Measurements from ENCODE around the gene TRAPPC2L.

The TRAPPC2L gene

DNA sequence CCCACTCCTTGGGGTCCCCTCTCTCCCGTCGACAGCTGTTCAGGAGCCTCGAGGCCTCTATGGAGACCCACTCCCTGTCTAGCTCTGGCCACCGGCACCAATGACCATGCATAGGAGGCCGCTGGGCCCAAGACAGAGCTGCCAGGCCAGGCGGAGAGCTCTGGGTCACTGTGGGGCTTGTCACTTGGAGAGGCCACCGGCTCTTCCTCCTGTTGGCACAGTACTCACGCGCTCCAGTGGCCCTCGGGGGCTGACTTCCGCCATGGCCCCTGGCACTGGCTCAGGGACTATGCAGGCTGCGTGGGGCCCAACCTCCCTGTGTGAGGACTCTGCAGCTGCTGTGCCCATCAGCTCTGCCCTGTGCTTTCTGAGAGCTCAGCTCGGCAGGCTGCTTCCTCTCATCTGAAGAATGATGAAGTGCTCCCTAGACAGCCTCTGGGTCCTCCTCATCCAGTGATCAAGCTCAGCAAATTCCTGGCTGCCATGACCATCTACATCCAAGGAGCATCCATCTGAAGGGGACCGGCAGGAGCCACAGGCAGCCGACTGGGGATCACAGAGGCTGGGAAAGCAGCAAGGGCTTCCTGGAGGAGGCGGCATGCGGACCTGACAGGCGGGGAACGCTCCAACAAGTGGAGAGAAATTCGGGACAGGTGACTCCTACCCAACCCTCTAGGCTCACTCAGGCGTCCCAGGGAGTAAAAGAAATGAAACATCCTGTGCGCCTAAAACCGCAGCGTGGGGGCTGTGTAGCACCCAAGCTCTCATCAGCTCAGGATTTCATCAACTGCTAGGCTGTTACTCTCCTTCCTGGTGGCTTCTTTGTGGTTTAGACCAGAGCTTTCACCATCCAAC, 17.0 kb upstream of the TRAPPC2L start:
- DNase-seq: no peak

DNA sequence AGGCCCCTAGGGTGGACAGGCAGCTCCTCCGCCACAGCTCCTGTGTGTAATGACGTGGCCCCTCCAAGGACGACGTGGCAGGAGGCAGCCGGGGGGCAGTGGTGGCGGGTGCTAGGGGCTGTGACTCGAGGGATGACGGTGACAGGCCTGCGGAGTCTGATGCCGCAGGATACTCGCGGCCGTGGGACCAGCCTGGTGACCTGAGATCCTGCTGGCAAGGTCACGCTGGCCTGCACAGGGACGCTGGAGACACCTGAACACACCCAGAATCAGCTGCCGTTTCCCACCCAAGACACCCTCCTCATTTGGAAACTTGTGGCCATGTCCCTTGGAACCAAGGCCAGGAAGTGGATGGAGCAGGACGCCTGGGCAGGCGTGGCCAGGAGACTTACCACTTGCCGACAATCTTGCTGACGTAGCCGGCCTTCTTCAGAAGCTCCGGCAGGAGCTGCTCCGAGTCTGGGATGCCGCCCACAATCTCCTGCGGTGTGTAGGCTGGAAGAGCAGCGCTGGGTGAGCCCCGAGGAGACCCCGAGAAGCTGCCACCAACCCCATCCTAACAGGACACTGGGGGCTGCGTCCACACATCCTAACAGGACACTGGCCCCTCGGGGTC, 16.2 kb upstream of the TRAPPC2L start:
- no peak for DNase-seq

DNA sequence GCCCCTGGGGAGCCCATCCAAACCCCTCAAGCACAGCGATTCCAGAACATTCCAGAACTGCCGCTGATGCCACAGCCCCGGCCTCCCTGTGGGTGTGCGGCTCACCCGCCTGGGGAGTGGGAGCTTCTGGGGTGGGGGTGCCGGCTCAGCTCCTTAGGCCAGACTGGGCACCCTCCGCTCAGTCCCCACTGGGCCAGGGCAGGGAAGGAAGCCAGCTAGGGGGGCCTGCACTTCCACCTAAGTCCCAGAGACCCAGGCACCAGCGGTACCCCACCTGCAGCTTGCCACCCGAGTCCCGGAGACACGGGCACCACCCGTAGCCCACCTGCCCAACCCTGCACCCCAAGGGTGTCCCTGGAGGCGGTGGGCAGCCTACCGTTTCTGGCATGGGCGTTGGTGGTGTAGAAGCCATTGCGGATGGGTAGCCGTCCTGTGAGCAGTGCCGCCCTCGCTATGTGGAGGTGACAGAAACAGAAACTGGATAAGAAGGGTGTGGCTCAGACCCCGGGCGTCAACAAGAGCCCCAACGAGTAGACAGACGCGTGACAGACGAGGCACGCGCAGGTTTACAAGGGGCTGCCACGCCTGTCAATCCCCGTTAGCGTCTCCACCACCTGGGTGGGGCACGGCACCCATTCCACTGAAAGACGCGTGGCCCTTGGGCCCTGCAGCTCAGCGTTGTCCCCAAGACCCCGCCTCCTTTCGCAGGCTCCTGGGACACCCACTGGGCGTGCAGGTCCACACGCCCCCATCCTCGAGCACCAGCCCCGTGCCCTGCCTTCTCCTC, 15.2 kb upstream of the TRAPPC2L start:
- no peak for DNase-seq

DNA sequence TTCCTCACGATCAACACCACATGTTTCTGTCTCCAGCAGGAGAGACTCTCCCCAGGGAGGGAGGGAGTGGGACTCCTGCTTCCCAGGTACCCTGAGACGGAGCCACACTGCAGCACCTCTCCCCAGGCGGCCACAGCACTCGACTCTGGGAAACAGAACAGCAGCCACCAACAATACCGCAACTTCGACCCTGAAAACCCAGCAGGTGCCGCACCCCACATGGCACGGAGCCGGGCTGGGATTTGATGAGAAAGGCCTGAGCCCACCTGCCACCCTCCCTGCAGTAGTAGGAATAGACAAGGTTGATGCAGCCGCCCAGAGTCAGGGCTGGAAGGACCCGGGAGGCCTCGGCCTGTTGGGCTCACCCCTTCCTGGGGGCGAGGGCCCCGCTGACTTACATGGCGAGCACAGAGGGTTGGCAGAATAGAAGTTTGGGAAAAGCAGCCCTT, 14.6 kb upstream of the TRAPPC2L start:
- DNase-seq: no peak

DNA sequence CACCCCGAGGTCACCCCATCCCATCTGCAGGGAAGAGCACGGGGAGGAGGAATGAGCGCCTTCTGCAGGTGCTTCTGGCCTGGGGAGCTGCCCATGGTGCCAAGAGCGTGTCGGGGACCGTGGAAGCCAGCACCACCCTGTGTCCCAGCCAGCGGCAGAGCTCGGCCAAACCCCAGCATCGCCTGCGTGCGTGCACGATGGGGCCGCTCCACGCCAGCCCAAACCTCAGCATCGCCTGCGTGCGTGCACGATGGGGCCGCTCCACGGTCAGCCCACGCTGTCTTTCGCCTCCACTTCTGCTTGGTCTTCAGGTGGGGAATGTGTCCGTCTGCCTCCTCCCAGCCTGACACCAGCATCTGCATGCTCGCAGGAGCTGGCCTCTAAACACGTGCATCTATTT, 14.1 kb upstream of the TRAPPC2L start:
- no peak for DNase-seq

DNA sequence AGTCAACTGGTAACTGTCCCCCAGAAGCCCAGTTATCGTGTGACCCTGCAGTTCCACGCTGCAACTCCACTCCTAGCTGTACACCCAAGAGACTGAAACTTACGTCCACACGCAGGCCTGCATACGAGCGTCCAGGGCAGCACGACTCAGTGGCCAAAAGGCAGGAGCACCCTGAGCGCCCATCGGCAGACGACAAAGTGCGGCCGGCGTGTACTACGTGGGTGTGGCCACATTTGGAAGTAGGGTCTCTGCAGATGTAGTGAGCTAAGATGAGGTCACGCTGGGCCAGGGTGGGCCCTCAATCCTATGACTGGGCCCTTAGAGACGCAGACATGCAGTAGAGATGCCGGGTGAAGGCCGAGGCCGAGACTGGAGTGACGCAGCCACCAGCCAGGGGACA, 13.7 kb upstream of the TRAPPC2L start:
- DNase-seq: no peak

DNA sequence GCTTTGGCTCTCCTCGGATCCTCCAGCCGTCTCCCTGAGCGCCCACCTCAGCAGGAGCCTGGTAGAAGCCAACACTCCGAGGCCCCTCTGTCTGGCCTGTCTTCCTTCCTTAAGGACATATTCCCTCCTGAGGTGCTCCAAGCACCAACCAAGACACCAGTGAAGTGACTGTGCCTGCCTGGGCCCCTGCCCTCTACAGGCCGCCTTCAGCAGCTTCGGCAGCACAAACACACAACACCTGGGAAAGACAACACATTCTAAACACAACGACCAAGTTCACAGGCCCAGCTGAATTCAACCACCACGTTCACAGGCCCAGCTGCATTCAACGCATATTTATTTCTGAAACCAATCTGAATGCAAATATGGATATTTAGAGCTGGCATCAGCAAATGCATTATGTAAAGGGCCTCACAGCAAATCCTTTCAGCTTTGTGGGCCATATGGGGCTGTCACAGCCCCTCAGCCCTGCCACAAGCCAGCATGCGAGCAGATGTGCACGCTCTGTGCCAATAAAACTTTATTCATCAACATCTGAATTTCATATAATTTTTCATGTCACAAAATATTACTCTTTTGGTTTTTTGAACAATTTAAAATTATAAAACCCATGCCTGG, 12.4 kb upstream of the TRAPPC2L start:
- DNase-seq: no peak

DNA sequence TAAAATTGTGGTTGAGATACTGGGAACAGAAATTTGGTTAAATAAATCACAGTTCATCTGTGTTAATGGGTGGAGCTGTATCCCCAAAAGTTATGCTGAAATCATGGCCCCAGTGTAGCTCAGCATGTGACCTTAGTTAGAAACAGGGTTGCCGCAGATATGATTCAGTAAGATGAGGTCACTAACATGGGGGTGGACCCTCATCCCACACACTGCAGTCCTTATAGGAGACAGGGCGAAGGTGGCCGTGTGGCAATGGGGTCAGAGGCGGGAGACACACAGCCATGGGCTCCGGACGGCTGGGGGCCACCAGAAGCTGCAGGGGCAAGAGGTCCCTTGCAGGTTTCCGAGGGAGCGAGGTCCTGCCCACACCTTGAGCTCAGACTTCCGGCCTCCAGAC, 10.8 kb upstream of the TRAPPC2L start:
- DNase-seq: no peak

DNA sequence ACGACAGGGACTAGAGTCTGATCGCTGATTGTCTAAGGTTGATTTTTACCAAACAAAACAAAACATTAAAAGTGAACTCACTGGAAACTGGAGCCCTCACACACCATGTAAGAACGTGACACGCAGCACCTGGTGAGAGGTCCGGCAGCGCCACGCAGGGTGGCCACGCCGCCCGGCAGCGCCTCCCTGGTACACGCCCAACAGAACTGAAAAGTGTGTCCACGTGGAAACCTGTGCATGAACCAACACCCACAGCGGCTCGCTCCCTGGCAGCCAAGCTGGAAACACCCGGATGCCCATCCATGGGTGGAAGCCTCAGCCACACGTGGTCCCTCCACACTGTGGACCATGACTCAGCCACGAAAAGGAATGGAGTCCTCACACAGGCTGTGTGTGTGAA, 9.3 kb upstream of the TRAPPC2L start:
- DNase-seq: no peak

DNA sequence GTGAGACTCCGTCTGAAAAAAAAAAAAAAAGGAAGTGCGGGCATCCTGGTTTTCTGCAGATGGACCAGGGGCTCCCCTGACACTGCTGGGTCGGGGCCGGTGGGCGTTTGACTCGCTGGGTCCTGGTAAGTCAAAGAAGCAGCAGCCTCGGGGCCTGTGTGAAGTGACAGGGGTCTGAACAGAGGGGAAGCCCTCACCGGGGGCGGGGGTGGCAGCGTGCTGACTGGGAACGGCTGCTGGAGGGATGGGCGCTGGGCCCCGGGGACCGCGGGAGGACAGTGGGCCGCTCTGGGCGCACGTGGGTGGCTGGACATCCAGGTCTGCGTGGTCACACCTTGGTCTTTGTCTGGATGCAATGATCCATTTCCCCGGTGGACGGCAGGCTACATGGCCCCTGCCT, 8.4 kb upstream of the TRAPPC2L start:
- DNase-seq: no peak

DNA sequence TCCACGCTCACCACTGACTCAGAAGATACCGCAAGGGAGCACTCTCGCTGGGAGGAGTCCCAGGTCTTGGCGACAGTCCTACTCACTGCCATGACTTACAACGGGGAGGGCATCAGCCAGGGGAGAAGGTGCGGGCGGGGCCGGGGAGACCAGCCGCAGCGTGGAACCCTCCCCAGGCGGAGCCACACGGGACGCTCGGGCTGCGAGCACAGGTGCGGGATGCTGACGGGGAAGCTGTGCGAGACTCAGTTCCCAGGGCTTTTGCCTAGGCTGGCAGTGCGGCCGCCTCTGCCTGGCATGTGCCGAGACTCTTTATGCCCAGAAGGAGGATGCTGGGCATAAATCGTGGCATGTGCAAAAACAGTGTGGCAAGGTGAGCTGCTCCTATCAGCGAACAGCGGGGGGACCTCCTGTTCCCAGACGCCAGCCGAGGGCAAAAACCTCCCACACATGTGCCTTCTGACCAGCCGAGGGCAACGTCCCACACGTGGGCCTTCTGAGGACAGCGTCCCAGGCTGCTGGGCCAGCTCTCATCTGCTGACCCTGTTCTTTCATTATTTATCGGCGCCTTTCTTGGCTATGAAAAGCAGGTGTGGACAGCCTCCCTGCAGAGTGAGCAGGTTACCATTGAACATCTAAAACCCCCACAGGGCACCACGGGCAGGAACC, 6.3 kb upstream of the TRAPPC2L start:
- DNase-seq: no peak

DNA sequence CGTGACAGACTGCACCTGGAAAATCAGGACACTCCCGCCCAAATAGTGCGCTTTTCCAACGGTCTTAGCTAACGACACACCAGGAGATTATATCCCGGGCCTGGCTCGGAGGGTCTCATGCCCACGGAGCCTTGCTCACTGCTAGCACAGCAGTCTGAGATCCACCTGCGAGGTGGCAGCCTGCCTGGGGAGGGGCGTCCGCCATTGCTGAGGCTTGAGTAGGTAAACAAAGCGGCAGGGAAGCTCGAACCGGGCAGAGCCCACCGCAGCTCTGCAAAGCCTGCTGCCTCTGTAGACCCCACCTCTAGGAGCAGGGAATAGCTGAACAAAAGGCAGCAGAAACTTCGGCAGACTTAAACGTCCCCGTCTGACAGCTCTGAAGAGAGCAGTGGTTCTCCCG, 5.3 kb upstream of the TRAPPC2L start:
- DNase-seq: no peak

DNA sequence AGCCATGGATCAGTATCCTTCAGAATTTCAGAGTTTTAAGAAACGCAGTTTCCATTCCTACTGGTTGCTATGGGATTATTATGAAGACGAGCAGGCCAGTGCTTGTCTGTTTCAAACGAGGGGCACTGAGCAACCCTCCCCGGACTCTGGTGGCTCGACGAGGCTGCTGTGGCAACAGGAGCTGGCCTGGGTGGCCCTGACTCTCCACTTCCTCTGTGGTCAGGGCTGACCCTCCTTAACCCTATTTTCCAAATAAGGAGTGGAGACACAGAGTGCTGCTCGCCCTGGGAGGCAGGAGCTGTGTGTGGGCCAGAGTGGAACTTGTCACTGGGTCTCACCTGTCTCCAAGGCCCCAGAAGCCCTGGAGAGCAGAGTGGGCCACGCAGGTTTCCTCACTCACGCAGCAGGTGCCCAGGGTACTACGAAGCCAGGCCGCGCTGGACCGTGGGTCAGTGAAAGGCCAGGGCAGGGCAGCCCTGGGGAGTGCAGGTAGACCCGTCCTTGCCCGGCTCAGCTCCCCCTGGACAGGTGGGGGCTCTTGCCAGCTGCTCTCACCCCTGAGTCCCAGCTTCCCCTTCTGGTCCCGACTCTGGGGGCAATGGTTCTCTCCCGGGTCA, 3.5 kb upstream of the TRAPPC2L start:
- peak; percentile 11 for DNase-seq

DNA sequence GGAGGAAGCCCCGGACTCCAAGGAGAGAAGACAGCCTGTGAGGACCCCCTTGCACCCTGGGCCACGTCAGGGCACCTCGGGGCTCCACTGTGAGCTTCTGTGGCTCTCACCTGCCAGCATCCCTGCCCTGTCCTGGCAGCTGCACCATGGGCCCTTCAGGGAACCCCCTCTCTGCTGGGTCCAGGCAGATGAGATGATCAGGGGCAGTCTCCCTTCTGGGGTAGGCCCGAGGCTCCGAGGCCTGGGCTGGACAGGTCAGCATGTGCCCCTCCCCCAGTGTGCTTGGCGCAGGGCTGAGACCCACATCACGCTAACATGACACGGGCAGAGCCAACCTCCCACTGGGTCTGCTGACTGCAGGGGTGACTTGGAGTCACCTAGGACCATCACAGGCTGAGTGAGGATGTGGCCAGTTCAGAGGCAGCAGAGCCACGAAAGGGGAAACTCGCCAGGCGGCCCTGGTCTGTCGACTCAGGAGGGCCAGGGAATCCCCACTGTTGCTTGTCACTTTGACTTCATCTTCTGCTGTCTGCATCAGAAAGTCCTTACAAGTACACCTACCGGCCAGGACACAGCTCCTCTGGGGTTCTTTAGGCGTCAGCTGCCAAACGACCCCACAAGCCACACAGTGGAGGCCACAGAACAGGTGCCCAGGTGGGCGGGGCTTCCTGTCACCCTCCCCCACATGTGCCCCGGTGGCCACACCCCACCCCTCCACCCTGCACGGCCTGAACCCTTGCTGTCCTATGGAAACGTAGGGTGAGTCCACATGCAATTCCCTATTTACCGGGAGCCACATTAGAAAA, 2.4 kb upstream of the TRAPPC2L start:
- DNase-seq: peak; percentile 7

DNA sequence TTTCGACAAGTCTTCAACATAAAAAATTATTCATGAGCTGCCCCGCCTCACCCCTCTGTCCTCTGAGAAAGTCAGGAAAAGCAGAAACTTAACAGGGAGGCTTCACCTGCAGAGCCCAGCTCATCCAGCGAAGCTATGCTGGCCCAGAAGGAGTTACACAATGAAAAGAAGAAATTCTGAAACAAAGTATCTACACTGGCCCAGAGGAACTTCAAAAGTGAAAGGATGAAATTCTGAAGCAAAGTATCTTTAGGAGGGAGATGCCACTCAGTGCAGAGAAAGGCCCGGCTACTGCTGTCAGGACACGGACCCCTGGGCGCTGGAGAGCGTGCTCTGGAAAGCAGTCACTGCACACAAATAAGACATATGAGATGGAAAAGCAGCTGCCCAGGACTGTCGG, 1.8 kb upstream of the TRAPPC2L start:
- no peak for DNase-seq

DNA sequence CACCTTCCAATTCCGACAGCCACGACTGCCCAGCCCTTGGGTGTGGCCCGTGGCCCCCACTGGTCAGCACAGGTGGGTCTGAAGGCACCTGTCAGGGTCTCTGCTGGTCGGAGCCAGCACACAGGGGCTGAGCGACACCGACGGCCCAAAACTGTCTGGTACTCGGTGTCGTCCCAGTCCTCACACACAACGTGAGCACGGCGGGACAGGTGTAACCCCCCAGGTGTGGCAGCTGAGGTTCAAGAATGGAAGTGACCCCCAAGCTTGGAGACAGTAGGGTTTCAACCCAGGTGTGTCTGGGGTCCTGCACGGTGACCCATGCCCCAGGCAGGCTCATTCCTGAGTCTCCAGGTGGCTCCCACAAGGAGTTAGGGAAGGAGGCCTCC, 1.2 kb upstream of the TRAPPC2L start:
- no peak for DNase-seq

DNA sequence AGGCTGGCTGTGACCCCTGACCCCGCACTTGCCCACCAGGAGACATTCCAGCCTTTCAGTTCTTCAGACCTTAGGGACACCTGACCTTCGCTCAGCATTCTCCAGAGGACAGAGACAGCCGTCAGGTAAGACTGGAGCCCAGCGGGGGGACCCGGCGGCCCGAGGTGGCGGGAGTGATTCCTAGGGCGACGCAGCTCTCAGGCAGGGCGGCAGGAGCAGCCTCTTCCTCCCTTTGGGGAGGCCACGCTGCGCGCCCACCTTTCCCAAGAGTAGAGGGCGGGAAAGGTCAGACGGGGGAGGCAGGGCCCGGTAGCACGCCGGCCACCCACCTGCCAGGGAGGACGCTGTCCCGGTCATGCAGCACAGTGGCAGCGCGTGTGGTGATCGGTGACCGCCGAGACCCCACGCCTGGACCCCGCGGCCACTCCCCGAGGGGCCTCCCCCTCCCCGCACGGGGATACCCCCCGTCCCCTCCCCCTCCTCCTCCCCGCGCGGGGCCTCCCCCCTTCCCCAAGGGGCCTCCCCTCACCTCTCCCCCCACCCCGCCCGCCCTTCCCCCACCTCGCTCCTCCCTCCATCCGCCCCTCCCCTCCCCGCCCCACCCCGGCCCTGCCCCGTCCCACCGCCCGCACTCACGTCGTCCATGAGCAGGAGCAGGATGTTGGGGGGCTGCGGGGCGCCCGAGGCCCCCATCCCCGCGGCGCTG, 652 bp upstream of the TRAPPC2L start:
- DNase-seq: no peak

DNA sequence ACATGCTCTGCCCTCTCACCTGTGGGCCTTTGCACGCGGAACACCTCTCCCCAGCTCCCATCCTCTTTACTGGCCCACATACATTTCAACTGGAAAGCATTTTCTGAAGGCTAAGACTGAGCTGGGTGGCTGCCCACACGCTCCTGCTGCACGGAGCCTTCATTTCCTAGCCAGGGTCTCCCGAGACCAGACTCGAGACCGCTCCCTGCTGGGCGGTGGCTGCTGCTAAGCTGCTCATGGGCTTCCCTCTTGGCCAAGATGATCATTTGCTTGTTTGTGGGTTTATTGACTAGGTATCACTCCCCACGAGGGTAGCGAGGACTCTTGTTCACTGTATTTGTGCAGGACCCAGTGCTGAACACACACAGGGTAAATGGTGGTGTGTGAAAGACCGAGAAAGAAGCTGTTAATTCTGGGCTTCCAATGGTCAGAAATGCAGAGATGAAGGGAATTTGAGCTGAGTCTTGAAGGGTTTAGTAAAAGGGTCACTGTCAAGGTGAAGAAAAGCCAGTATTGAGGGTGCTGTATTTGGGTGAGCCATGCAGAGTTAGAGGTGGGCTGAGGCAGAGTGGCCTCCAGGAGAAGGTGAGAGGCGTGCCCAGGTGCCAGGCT, 907 bp downstream of the TRAPPC2L start:
- DNase-seq: peak; percentile 86

DNA sequence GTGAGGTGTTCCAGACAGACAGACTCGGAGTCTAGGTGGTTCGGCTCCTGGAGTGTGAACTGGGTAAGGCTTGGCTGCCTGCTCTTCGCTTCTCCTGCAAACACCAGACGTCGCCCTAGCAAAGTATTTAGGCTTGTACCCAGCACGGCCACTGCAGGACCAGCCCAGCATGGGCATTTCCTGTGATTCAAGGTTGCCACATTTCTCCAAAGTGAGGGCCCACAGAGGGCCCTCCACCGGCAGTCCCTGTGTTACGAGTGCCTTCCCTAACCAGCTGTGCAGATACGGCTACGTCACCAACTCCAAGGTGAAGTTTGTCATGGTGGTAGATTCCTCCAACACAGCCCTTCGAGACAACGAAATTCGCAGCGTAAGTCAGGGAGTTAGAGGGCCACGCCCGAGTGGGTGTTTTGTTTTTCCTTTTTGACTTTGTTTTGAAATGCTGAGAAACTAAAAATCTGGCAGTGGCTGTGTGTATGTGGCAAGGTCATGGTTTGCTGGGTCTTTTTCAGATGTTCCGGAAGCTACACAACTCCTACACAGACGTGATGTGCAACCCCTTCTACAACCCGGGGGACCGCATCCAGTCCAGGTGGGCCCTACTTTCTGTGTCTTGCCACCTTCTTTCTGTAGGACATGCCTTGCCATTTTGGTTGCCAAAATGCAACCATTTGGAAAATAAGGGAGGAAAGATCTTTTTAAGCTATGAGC, 2.6 kb downstream of the TRAPPC2L start:
- DNase-seq: no peak

DNA sequence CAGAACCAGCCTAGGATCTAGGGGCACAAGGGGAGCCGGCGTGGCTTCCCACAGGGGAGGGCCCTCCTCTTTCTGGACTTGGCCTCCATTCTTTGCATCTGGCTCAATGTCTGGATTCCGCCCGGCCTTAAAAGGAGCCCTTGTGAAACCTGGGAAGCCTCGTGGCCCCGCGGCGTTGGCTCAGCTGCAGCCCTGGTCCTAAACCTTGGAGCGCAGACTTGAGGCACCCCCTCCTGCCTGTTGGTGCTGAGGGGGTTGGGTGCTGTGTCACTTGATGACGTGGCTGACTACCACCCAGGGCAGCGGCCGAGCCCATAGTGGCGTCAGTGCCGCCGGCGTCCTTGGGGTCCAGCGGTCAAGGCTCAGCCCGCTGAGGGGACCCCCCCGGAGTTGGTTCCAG, 4.4 kb downstream of the TRAPPC2L start:
- no peak for DNase-seq

Data from OCI-M1 (cell line).